ENCODE data around the gene EML1.

Gene EML1

GRCh38 chr14:99853206-99853605, 60.0 kb downstream of the EML1 start:
- TF ChIP-seq CTCF (IDR thresholded peaks at IDR 0.05; ENCODE audit: insufficient read depth, low read depth, low read length, missing control alignments), result no peak
- no peak overlapping the region for H3K4me3 ChIP-seq (ENCODE audit: low read length)
- DNase-seq (ENCODE audit: low read depth), result no peak

GRCh38 chr14:99854831-99855230, 61.6 kb downstream of the EML1 start:
- H3K4me3 ChIP-seq (ENCODE audit: low read length), result no peak overlapping the region
- DNase-seq (ENCODE audit: low read depth), result no peak
- no peak for TF ChIP-seq CTCF (IDR thresholded peaks at IDR 0.05; ENCODE audit: insufficient read depth, low read depth, low read length, missing control alignments)

- TF ChIP-seq CTCF (IDR thresholded peaks at IDR 0.05; ENCODE audit: insufficient read depth, low read depth, low read length, missing control alignments), result no peak
- no peak for DNase-seq (ENCODE audit: low read depth)
- no peak overlapping the region for H3K4me3 ChIP-seq (ENCODE audit: low read length)
Observed at GRCh38 chr14:99855271-99855670, 62.1 kb downstream of the EML1 start.

- TF ChIP-seq CTCF (IDR thresholded peaks at IDR 0.05; ENCODE audit: insufficient read depth, low read depth, low read length, missing control alignments), result no peak
- DNase-seq (ENCODE audit: low read depth), result no peak
Observed at GRCh38 chr14:99857551-99857950, 64.3 kb downstream of the EML1 start.

GRCh38 chr14:99860219-99860618, 67.0 kb downstream of the EML1 start:
- DNase-seq (ENCODE audit: low read depth), result no peak
- TF ChIP-seq CTCF (IDR thresholded peaks at IDR 0.05; ENCODE audit: insufficient read depth, low read depth, low read length, missing control alignments), result no peak
- H3K4me3 ChIP-seq (ENCODE audit: low read length), result no peak overlapping the region

More at GRCh38 chr14:99857551-99857950, 64.3 kb downstream of the EML1 start:
- H3K4me3 ChIP-seq (ENCODE audit: low read length), result no peak overlapping the region

GRCh38 chr14:99862136-99862535, 68.9 kb downstream of the EML1 start:
- no peak overlapping the region for H3K4me3 ChIP-seq (ENCODE audit: low read length)
- no peak for DNase-seq (ENCODE audit: low read depth)
- TF ChIP-seq CTCF (IDR thresholded peaks at IDR 0.05; ENCODE audit: insufficient read depth, low read depth, low read length, missing control alignments), result no peak

- no peak for TF ChIP-seq CTCF (IDR thresholded peaks at IDR 0.05; ENCODE audit: insufficient read depth, low read depth, low read length, missing control alignments)
- no peak for DNase-seq (ENCODE audit: low read depth)
- H3K4me3 ChIP-seq (ENCODE audit: low read length), result no peak overlapping the region
Observed at GRCh38 chr14:99863059-99863458, 69.8 kb downstream of the EML1 start.
